GM21528 (cell line): ENCODE measurements around the gene DLGAP1.
A peak's percentile ranks its signal among the peaks of the same experiment; 100 is the strongest.

Source experiments
- ATAC-seq: cut with Tn5 transposase; IDR thresholded peaks from one replicate; pipeline ENCODE4 v1.9.1; 2021; ENCODE audit warnings: mild to moderate bottlenecking, moderate library complexity; ENCODE audit not compliant: unreplicated experiment, low FRiP score

Gene DLGAP1

DNA sequence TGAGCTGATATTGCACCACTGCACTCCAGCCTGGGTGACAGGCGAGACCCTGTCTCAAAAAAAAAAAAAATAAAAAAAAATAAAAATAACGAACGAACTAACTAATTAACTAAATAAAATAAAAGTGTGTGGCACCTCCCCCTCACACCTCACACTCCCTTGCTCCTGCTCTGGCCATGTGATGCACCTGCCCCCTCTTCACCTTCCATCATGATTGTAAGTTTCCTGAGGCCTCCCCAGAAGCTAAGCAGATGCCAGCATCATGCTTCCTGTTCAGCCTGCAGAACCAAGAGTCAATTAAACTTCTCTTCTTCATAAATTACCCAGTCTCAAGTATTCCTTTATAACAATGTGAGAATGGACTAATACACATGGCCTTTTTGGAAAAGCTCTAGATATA is 773.0 kb downstream of the DLGAP1 start:
- ATAC-seq: no peak

GRCh38 chr18:3679241-3679640 is 775.9 kb downstream of the DLGAP1 start:
- ATAC-seq: no peak

DNA sequence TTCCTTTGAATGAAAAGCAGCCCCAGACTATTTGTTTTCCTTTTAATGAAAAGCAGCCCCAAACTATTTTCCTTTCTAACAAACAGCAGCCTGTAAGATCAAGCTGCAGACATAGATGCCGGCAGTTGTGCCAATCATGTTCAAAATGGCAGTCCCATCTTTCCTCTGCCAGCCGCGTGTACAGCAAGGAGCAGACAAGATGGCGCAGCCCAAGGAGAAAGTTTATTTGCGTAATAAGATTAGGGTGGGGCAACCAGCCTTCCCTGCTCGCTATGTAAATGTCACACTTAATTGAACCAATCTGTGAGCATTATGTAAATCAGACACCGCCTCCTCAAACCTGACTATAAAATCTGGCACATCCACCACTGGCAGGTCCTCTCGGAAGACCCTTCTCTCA is 779.1 kb downstream of the DLGAP1 start:
- ATAC-seq: no peak

GRCh38 chr18:3675446-3675845 is 779.7 kb downstream of the DLGAP1 start:
- no peak for ATAC-seq

DNA sequence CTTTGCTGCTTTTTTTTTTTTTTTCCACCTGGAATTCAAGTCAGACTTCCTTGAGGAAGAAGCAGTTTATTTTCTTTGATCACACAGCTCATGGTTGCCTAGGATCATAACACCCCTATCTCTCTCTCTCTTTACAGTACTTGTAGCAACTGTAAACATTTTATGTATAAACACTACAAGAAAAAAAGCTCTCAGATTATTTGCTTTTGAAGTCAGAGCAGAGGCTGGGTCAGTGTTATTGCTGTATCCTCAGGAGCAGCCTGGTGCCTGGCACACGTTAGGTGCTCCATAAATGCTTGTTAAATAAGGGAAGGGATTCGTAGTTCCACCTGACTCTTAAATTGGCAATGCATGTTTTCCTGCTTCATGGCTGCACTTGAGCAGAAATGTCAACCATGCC is 783.9 kb downstream of the DLGAP1 start:
- no peak for ATAC-seq

DNA sequence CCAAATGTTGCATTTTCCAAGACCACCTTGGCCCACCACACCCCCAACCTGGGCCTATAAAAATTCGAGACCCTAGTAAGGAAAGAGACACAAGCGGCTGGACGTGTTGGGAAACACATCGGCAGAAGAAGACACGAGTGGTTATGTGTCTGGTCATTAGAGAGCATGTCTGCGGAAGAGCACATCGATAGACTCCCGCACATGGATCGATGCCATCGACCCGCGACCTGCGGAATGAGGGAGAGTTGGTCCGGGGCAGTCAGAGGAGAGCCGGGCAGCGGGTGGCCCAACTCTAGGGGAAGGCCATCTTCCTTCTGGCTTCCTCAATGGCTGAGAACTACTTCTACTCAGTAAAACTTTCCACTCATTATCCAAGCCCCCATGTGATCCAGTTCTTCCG is 785.7 kb downstream of the DLGAP1 start:
- no peak for ATAC-seq

- no peak for ATAC-seq
Observed at GRCh38 chr18:3667255-3668137, 787.6 kb downstream of the DLGAP1 start.

- no peak for ATAC-seq
Observed at GRCh38 chr18:3666526-3667254, 788.4 kb downstream of the DLGAP1 start.

GRCh38 chr18:3665780-3666525 is 789.2 kb downstream of the DLGAP1 start:
- peak; percentile 66 for ATAC-seq

GRCh38 chr18:3665204-3665603 is 789.9 kb downstream of the DLGAP1 start:
- no peak for ATAC-seq

DNA sequence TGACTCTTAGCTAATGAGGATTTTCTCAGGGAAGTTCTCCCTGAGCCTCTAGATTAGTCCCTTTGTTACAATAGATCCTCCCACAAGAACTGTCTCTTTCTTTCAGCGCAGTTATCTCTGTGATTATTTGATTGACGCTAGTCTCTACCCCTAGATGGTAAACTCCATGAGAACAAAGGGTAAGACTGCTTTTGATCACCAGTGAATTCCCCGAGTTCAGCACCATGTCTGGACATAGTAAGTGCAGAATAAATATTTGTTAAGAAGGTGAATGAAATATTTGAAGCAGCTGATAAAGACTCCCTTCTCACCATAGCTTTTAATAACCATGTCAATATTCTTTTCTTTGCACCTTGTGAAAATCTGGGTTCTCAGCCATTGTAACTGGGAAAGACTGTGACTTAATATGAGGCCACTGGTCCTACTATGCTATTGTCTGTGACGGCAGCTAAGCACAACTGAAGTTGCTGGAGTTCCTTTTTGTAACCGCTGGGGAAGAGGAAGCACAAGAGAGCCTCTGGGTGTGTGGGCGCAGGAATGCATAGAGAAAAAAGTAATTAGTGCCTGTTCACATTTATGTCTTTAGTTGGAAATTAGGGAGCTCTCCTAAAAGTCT is 790.4 kb downstream of the DLGAP1 start:
- no peak for ATAC-seq

- ATAC-seq: no peak
Observed at GRCh38 chr18:3663870-3664512, 791.1 kb downstream of the DLGAP1 start.

GRCh38 chr18:3661989-3662388 is 793.1 kb downstream of the DLGAP1 start:
- no peak for ATAC-seq

- no peak for ATAC-seq
Observed at GRCh38 chr18:3660739-3661515, 794.2 kb downstream of the DLGAP1 start.

DNA sequence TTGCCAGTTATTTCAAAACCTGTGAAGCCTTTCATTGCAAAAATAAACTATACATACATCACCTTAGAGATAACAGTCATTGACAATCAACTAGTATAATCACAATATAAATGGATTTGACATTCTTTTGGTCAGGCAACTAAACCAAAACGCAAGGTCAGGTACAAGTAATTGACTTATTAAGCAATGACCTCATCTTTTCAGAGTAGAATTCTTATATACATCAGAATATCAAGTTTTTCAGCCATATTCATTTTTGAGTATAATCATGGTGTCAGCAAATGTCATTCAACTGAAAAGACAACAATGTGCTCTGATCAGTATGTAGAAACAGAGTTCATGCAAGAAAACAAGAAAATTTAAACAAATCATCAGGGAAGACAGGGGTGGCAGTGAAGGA is 796.6 kb downstream of the DLGAP1 start:
- no peak for ATAC-seq

DNA sequence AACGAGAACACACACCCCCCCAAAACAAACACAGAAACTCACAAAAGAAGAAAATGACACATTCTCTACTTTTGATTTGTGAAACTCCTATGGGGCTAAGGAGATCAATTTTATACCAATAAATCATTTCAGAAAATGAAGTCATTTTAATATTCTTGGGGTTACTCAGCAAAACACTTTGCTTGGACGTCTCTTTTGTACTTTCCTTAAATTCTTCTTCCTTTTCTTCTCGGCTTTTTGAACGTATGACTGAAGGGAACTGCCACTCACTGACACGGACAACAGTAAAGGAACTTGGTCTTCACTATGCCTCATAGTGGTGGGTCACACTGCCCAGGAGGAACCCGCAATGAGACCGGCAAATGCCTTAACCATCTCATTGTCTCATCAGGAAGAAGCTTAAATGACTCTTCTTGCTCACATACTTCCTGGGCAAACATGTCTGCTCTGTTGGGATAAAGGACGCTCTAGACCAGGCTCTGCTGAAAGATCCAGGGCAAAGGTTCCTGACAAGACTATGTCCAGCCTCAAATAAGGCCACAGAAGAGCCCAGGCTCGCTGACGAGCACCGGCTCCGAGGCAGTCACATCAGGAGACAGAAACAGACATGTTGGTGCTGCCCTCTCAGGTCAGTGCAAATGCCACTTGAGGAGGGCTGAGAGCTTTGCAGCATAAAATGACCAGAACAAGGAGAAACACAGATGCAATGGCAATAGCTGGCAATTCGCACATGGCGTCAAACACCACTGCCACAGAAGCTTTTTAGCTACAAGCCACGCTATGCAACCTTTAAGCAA is 799.7 kb downstream of the DLGAP1 start:
- no peak for ATAC-seq

DNA sequence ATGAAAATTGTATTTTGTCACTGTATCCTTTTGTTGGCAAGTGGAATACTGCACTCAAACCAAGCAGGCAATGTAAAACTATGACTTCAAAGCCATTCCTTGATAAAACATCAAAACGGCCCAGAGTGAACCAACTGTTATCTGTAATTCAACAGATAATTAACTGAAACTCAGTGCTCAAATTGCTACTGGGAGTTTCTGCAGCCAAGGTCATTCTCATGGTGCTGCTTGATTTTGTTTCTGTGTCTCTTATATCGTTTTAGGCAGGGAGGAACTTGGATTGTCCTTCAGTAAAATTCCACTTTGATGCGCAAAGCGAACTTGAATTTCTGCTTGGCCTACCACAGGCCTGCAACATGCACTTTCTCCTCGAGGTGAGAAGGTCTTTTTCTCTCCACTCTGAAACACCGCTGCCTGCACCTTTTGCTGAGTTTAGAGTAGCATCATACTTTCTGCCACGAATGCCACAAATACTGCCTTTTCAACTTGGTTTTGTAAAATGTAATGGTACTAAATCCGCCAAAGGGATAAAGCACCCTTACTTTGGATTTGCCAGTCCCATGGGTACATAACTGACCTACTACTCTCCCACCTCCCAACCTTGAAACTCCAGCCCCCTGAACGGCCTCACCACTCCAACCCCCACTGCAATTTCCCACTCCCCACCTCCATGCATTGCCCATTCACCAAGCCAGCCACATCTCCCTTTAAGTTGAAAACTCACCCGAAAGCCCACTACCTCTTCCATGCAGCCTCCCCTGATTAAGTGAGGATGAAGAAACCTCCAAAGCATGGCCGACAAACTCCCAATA is 800.5 kb downstream of the DLGAP1 start:
- ATAC-seq: no peak
